Effector CD8-positive, alpha-beta T cell (primary cell): ENCODE measurements around the gene PGLYRP1.

Experiments
- DNase-seq: peaks from one replicate; lab custom pipeline; 2025; lab: John Stamatoyannopoulos, UW

Gene PGLYRP1

DNA sequence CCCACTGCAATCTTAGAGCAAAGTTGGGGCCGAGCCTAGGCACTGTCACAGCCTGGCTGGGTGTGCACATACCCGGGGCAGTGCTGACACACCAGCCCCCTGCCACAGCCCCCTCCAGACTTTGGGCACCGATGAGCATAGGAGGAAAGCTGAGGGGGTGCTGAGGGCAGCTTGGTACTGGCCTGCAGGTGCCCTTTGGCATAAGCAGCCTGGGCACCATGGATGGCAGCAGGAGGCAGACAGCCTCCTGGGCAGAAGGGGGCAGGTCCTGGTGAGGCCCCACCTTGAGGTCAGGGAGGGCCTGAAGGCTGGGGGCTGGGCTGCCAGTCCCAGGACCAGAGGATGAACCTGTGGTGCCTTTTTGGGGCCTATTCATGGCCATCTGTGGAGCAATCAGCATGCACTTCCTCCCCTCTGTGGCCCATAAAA is 9.8 kb upstream of the PGLYRP1 start:
- no peak for DNase-seq

DNA sequence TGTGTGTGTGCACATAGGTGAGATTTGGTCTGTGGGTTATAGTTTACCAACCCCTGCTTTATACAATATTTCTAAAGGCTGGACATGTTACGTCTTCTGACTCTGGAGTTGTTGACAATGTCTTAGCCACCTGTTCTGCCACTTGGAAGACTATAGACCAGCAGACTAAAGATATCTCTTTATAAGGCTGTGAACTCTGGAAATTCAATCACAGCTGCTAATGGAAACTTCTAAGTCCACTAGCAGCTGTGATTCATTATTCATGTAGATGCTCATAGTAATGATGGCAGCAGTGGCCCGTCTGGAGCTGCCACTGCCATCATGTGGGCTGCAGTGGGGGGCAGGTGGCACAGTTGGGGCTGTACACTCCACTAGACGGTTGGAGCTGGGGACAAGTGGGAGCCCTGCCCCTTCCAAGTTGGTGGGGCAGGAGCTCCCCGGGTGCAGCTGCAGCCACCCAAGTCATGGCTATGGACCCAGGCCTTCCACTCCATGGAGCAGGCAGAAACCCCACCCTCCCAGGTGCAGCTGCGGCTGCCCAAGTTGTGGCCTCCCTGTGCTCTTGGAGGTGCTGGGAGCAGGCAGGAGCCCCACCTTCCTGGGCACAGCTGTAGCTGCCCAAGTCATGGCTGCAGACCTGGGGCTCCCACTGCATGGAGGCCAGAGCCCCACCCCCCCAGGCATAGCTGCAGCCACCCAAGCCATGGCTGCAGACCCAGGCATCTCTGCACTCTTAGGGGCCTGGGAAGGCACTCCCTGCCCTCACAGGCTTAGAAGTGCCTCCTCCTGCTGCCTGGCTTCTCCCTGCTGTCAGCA is 9.1 kb upstream of the PGLYRP1 start:
- no peak for DNase-seq

DNA sequence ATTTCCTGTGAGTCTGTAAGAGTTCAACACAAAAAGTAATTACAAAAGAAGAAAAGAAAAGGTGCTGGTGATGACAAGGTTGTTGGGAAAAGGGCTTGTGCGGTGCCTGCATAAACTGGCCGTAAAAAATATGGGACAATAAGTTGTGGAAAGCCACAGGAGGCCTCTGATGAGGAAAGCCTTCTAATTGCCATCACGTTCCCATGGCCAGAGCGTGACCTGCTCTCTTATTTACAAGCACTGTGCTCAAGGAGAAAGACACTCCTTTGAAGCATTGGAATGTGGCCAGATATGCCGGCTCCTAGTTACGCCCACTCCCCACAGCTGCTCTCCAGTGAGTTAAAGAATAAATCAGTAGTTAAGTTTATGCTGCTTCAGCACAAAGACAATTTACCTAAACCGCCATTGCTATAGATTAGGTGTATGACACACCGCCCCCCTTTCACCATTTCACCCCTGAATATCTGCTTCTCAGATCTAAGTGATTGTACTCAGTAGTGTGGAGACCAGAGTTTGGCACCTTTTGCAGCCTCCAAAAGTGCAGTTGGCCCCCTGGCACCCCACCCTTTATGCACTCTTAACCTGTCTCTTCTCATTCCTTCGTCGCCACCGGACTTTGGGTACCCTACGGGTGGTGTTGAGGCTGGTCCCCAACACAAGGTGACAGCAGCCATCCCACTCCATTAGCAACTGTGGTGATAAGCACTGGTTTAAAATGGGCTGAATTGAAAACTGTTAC is 8.1 kb upstream of the PGLYRP1 start:
- no peak for DNase-seq

DNA sequence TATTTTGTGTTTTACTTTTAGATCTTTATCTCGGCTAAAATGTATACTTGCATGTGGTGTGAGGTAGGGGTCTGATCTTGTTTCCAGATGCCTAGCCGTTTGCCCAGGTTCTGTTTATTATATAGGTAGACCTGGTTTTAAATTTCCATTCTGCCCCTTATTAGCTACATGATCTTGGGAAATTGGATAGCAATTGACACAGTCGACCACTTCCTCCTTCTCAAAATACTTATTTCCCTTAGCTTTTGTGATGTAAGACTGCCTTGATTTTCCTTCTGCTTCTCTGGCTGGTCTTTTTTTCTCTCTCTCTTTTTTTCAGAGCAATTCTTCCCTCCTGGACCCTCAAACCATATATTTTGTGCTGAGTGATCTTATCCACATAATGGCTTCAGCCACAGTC is 3.0 kb upstream of the PGLYRP1 start:
- no peak for DNase-seq

GRCh38 chr19:46023311-46023779 is 492 bp upstream of the PGLYRP1 start:
- no peak for DNase-seq

DNA sequence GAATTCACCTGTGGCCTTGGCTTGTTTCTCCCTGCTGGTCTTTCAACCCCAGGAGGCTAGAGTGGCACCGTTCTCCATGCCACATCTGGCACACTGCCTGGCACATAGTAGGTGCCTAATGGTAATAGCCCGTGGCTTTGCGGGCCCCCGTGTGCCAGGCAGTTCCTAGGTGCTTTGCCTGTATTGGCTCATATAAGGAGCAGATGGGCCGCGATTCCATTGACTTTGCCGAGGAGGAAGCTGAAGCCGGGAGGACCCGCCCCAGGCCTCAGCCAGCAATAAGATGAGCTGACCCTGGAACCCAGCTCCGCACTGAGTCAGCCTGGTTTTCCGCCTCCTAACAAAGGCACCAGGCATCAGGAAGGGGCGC is 807 bp downstream of the PGLYRP1 start:
- DNase-seq, result no peak

DNA sequence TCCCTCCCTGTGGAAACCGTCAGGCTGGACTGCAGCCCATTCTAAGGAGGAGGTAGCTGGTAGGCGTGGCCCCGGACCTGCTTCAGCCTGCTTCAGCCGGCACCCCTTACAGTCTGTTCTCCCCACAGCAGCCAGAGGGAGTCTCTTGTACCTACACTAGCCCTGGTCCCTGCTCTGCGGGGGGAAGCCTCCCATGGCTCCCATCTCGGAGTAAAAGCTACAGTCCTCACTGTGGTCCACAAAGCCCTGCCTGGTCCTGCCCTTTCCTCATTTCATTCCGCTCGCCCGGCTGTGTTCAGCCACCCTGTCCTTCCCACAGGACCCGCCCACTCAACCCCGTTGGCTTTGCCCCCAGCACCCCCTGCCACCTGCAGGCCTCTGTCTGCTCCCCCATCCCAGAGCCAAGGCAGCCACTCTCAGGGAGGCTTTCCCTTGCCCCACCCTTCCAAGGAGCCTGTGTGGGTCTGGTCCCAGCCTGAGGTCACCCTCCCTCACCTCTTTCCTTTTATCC is 1.3 kb downstream of the PGLYRP1 start:
- no peak for DNase-seq

GRCh38 chr19:46020819-46021125 is 2.1 kb downstream of the PGLYRP1 start:
- DNase-seq, result no peak

DNA sequence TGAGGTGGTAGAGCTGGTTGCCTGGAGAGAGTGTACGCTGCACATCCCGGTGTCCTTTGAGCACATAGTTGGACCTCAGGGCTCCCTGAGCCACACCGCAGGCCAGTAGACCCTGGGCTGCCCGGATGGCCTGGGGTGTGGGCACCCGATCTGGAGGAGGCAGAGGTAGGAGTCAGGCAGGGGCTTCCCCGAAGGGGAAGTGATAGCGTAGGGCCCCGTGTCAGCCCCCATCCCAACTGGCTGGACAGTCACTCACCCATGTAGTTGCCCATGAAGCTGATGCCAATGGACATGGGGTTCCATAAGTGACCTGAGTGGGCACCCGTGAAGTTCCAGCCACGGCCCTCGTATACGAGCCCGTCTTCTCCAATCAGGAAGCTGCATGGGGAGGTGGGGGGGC is 3.6 kb downstream of the PGLYRP1 start:
- no peak for DNase-seq

DNA sequence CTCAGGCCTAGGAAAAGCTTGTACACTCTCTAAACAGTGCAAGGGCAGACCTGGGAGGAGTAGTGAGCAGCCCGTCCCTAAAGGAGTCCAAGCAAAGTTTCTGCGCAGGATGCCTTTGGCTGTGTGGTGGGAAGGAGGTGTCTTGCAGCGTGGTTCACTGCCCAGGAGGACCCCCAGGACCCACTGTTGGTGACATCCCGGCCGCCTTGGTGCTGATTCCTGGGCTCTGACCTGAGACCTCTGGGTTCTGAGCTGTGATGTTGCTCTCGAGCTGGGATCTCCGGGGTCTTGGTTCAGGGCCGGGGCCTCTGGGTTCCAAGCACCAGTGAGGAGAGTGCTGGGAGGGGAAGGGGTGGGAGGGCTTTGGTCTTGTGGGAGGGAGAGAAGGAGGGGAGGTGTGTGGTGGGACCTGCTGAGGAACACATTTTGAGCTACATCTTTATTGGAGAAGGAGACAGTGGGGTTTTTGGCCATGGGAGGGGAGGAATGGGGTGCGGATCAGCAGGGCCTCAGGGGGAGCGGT is 4.1 kb downstream of the PGLYRP1 start:
- DNase-seq, result no peak

DNA sequence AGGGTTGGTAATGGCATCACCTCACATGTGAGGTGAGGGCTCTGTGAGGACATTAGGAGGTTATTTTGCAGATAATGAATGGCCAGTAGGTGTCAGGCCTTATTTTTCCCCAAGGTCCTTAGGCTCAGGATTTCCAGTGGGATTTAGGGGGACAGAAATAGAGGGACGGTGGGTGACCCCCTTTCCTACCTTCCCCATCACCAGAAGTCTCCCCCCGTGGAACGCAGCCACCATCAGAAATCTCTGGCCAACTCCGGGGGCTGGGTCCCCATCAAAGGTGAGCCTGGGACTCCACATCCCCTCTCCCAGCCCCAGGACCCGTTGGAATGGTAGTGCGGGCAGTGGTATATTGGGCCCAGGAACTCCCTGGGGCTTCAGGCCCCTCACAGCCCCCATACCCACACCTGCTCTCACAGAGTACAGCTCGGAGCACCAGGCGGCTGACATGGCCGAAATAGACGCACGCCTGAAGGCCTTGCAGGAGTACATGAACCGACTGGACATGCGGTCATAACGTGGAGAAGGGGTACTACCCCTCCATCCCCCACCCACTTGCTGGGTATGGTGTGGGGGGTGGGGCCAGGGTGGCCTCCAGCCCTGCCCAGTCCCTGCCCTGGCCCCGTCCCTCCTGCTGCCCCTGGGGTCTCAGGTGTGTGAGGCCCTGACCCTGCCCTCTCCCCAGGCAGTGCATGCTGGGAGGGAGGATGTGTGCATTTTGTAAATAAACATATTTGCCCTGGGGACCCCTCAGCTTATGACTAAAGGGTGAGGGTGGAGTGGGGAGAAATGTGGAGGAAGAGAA is 4.8 kb downstream of the PGLYRP1 start:
- no peak for DNase-seq

DNA sequence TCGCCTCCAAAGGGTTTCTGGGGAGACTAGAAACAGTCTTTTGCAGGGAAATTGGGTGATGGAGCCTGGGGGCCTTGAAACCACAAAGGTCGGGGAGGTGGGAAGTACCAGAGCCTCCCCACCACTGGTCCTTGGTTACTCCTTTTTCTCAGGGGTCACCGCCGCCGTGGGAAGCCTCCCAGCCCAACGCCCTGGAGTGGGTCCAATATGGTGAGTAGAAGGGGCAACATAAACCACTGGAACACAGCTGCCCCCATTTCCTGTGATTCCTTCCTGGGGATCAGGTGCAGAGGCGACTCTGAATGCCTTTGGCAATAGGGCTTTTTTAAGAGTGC is 5.8 kb downstream of the PGLYRP1 start:
- DNase-seq, result no peak

DNA sequence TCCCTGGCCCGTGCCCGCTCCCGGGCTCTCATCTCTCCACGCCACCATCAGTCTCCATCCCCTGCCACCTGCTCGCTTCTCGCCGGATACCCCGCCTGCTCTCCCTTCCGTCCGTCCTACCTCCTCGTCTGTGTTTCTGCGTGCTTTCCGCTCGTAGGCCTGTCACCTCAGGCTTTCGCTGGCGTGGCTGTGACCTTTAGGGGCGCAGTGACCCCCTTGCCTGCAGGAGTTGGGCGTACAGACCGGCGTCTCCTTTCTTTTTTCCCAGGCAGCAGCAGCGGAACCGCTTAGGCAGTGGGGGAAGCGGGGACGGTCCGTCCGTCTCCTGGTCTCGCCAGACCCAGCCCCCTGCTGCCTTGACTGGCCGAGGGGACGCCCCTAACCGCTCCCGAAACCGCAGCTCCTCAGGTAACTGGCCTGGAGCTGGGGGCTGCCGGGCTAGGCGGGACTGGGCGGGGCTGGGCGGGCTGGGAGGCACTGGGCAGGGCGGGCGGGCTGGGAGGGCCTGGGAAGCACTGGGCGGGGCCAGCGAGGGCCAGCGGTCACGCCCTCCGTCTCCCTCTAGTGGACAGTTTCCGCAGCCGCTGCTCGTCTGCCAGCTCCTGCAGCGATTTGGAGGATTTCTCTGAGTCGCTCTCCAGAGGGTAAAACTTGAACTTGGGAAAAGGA is 6.3 kb downstream of the PGLYRP1 start:
- DNase-seq, result peak; percentile 68

- DNase-seq, result peak; percentile 12
Observed at GRCh38 chr19:46015687-46016425, 7.0 kb downstream of the PGLYRP1 start.

- peak; percentile 49 for DNase-seq
Observed at GRCh38 chr19:46014941-46015686, 7.7 kb downstream of the PGLYRP1 start.

DNA sequence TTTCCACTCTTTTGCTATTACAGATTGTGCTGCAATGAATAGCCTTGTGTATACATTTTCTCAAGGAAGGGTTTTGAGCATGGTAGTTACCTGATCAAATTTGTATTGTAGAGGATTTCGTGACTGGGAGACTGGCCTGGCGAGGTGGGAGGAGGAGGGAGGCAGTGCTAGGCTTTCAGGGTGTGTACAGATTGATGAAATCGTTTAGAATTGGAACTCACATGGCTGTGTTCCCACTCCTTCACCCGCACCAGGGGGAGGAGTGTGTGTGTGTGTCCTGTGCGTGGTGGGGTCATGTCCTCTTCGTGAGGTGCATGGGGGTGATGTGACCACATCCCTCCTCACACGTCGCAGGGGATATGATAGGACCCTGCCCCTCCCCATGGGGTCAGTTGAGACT is 8.3 kb downstream of the PGLYRP1 start:
- DNase-seq, result no peak

GRCh38 chr19:46009530-46010510 is 13.0 kb downstream of the PGLYRP1 start:
- peak; percentile 56 for DNase-seq

DNA sequence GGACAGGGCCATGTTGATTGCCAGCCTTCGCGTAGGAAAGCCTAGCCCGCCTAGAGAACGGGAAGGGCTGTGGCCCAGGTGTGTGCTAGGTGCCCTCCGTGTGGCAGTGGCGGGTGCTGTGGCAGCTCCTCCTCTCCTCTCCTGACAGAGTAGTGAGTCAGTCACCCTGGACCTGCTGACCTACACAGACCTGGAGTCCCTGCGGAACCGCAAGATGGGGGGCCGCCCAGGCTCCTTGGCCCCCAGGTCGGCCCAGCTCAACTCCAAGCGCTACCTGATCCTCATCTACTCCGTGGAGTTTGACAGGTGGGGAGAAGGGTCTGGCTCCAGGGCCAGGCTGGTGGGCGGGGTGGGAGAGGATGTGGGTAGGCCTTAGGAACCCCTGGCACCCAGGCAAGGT is 16.4 kb downstream of the PGLYRP1 start:
- DNase-seq, result no peak

DNA sequence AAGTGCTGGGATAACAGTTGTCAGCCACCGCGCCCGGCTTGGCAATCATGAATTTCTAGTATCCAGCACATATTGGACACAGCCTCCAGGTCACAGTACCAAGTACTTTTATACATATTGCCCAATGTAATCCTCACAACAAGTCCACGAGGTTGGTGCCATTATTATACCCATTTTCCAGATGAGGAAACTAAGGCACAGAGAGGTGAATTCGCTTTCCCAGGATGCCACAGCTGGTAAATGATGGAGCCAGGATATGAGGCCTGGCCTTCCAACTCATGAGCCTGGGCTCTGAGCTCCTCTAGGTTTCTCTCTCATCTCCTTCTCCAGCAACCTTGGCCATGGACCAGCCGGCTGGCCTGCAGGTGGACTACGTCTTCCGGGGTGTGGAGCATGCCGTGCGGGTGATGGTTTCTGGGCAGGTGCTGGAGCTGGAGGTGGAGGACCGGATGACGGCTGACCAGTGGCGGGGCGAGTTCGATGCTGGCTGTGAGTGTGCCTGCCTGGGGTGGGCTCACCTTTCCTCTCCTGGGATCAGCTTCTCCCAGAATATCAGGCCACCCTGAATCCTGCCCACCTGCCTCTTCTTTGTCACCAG is 20.1 kb downstream of the PGLYRP1 start:
- DNase-seq, result no peak
